NCI-H2196 (cell line): ENCODE results near the gene SZT2.

Experiments used
- DNase-seq: peaks from one replicate; lab custom pipeline; 2025; ENCODE audit not compliant: unreplicated experiment; lab: John Stamatoyannopoulos, UW

SZT2 gene

GRCh38 chr1:43422995-43423671 lies 33.4 kb downstream of the SZT2 start:
- no peak for DNase-seq

GRCh38 chr1:43423672-43424550 lies 34.2 kb downstream of the SZT2 start:
- DNase-seq, result no peak

- DNase-seq, result no peak
Measured at GRCh38 chr1:43425045-43425444, 35.3 kb downstream of the SZT2 start.

GRCh38 chr1:43426221-43426620 lies 36.5 kb downstream of the SZT2 start:
- no peak for DNase-seq

GRCh38 chr1:43427524-43427923 lies 37.8 kb downstream of the SZT2 start:
- no peak for DNase-seq

GRCh38 chr1:43427941-43428340 lies 38.2 kb downstream of the SZT2 start:
- DNase-seq, result no peak

GRCh38 chr1:43430831-43431230 lies 41.1 kb downstream of the SZT2 start:
- no peak for DNase-seq

- no peak for DNase-seq
Measured at GRCh38 chr1:43431676-43432075, 42.0 kb downstream of the SZT2 start.

GRCh38 chr1:43432171-43432860 lies 42.6 kb downstream of the SZT2 start:
- DNase-seq, result no peak

- DNase-seq, result no peak
Measured at GRCh38 chr1:43432907-43433306, 43.2 kb downstream of the SZT2 start.

- no peak for DNase-seq
Measured at GRCh38 chr1:43434256-43434655, 44.6 kb downstream of the SZT2 start.

- DNase-seq, result no peak
Measured at GRCh38 chr1:43435146-43436145, 45.7 kb downstream of the SZT2 start.

GRCh38 chr1:43436371-43436770 lies 46.7 kb downstream of the SZT2 start:
- no peak for DNase-seq

- DNase-seq, result no peak
Measured at GRCh38 chr1:43437031-43437973, 47.6 kb downstream of the SZT2 start.

GRCh38 chr1:43438006-43438405 lies 48.3 kb downstream of the SZT2 start:
- no peak for DNase-seq

GRCh38 chr1:43438576-43438952 lies 48.9 kb downstream of the SZT2 start:
- DNase-seq, result no peak

GRCh38 chr1:43438953-43439581 lies 49.4 kb downstream of the SZT2 start:
- no peak for DNase-seq

GRCh38 chr1:43439781-43440180 lies 50.1 kb downstream of the SZT2 start:
- peak; percentile 63 for DNase-seq

- DNase-seq, result no peak
Measured at GRCh38 chr1:43440358-43440757, 50.7 kb downstream of the SZT2 start.
